Measurements from ENCODE around the gene ADARB1.

DNA sequence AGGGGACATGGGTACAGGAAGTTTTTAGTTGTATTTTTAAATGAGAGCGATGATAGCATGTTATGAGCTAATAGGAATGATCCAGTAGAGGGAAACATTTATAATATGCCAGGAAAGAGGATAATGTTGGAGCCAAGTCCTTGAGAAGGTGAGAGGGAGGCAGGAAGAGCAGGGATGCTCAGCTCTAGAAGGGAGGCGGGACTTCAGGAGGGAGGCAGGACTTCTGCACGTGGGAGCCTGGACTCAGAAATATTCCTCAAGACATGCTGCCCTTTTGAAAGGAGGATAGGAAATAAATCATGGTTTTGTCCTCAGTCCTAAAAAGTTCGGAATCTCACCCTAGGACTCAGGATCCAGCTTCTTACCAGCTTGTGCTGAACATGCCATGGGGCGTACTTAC lies 5.9 kb downstream of the ADARB1 start:
- TF ChIP-seq, protein P1, sequence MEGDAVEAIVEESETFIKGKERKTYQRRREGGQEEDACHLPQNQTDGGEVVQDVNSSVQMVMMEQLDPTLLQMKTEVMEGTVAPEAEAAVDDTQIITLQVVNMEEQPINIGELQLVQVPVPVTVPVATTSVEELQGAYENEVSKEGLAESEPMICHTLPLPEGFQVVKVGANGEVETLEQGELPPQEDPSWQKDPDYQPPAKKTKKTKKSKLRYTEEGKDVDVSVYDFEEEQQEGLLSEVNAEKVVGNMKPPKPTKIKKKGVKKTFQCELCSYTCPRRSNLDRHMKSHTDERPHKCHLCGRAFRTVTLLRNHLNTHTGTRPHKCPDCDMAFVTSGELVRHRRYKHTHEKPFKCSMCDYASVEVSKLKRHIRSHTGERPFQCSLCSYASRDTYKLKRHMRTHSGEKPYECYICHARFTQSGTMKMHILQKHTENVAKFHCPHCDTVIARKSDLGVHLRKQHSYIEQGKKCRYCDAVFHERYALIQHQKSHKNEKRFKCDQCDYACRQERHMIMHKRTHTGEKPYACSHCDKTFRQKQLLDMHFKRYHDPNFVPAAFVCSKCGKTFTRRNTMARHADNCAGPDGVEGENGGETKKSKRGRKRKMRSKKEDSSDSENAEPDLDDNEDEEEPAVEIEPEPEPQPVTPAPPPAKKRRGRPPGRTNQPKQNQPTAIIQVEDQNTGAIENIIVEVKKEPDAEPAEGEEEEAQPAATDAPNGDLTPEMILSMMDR (optimal IDR thresholded peaks at IDR 0.05 in 1 of 3, IDR thresholded peaks at IDR 0.05 in 1 of 3, conservative IDR thresholded peaks at IDR 0.05 in 1 of 3; ENCODE audit: extremely low read depth in 1 of 3, insufficient read depth in 2 of 3, low read length in 3 of 3) = no peak
- TF ChIP-seq EZH2 (IDR thresholded peaks at IDR 0.05; ENCODE audit: low read length) = no peak
